GM18508 (cell line): ENCODE data around the gene TIMM22.

Experiments
- ATAC-seq: cut with Tn5 transposase; IDR thresholded peaks from one replicate; pipeline ENCODE4 v1.9.1; 2021; ENCODE audit warnings: moderate number of reproducible peaks; ENCODE audit not compliant: insufficient read depth, unreplicated experiment

Gene TIMM22

GRCh38 chr17:1000597-1001461 is 3.9 kb downstream of the TIMM22 start:
- ATAC-seq = no peak

- ATAC-seq = no peak
Observed at GRCh38 chr17:1001640-1002411, 4.9 kb downstream of the TIMM22 start.

GRCh38 chr17:1002412-1002753 is 5.5 kb downstream of the TIMM22 start:
- ATAC-seq = no peak

GRCh38 chr17:1002771-1003555 is 6.0 kb downstream of the TIMM22 start:
- no peak for ATAC-seq

- ATAC-seq = no peak
Observed at GRCh38 chr17:1003633-1003971, 6.7 kb downstream of the TIMM22 start.

GRCh38 chr17:1003972-1004768 is 7.2 kb downstream of the TIMM22 start:
- ATAC-seq = no peak

GRCh38 chr17:1004769-1005295 is 7.9 kb downstream of the TIMM22 start:
- ATAC-seq = no peak

GRCh38 chr17:1005361-1005946 is 8.5 kb downstream of the TIMM22 start:
- no peak for ATAC-seq

GRCh38 chr17:1006054-1006453 is 9.1 kb downstream of the TIMM22 start:
- no peak for ATAC-seq

- ATAC-seq = no peak
Observed at GRCh38 chr17:1007310-1008007, 10.5 kb downstream of the TIMM22 start.

GRCh38 chr17:1008008-1008761 is 11.3 kb downstream of the TIMM22 start:
- ATAC-seq = no peak

- no peak for ATAC-seq
Observed at GRCh38 chr17:1009229-1010085, 12.5 kb downstream of the TIMM22 start.

GRCh38 chr17:1010086-1010450 is 13.1 kb downstream of the TIMM22 start:
- no peak for ATAC-seq

- ATAC-seq = no peak
Observed at GRCh38 chr17:1010586-1010985, 13.7 kb downstream of the TIMM22 start.

GRCh38 chr17:1011138-1011537 is 14.2 kb downstream of the TIMM22 start:
- no peak for ATAC-seq

GRCh38 chr17:1011760-1012735 is 15.1 kb downstream of the TIMM22 start:
- ATAC-seq = no peak
